ENCODE data around the gene DGKD.

The DGKD gene

DNA sequence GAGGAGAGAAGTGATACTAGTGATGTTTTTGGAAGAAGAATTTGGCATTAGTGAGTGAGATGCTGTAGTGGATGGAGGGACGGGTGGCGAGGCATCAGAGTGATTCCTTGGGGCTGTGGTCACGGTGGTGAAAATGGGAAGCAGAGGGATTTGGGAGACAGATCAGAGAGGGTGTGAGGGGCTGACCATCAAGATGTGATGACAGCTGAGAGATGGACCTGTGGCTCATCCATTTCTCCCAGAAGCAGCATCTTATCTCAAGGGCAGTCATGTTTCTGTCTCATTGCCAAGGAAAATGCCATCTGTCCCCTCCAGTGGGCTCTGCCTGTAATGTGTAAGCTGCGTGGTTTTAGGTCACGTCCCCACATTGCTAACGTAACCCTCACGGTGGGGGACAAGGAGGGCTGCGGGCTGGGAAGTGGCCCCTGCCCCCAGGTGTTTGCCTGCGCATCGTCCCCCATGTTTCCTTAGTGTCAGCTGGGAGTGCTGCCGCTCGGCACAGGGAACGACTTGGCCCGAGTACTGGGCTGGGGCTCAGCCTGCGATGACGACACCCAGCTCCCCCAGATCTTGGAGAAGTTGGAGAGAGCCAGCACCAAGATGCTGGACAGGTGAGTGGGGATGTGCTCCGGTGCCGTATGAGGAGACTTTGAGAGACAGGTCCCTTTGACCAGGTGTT is 91.0 kb downstream of the DGKD start:
- no peak for TF ChIP-seq CSDC2 (CRISPR knock-in tag; IDR thresholded peaks at IDR 0.05)
- TF ChIP-seq ARNTL (CRISPR knock-in tag; IDR thresholded peaks at IDR 0.05; ENCODE audit: borderline replicate concordance, low read depth), result no peak
- TF ChIP-seq GLIS3 (CRISPR knock-in tag; IDR thresholded peaks at IDR 0.05), result no peak
- TF ChIP-seq, protein P1, sequence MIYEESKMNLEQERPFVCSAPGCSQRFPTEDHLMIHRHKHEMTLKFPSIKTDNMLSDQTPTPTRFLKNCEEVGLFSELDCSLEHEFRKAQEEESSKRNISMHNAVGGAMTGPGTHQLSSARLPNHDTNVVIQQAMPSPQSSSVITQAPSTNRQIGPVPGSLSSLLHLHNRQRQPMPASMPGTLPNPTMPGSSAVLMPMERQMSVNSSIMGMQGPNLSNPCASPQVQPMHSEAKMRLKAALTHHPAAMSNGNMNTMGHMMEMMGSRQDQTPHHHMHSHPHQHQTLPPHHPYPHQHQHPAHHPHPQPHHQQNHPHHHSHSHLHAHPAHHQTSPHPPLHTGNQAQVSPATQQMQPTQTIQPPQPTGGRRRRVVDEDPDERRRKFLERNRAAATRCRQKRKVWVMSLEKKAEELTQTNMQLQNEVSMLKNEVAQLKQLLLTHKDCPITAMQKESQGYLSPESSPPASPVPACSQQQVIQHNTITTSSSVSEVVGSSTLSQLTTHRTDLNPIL (CRISPR knock-in tag; IDR thresholded peaks at IDR 0.05; ENCODE audit: low read depth), result no peak
- no peak for TF ChIP-seq TOX (CRISPR knock-in tag; IDR thresholded peaks at IDR 0.05; ENCODE audit: borderline replicate concordance)
- TF ChIP-seq ZC3H10 (CRISPR knock-in tag; IDR thresholded peaks at IDR 0.05), result no peak
- no peak for TF ChIP-seq POU6F1 (CRISPR knock-in tag; IDR thresholded peaks at IDR 0.05; ENCODE audit: borderline replicate concordance, low read depth)
- no peak for TF ChIP-seq TCF4 (CRISPR knock-in tag; IDR thresholded peaks at IDR 0.05; ENCODE audit: borderline replicate concordance)
- no peak for TF ChIP-seq SNAI2 (CRISPR knock-in tag; IDR thresholded peaks at IDR 0.05)

GRCh38 chr2:233446121-233446520 is 91.8 kb downstream of the DGKD start:
- TF ChIP-seq ZNF70 (CRISPR knock-in tag; IDR thresholded peaks at IDR 0.05) (no peak), OSR1 (CRISPR knock-in tag; IDR thresholded peaks at IDR 0.05) (no peak), PATZ1 (CRISPR knock-in tag; IDR thresholded peaks at IDR 0.05; ENCODE audit: borderline replicate concordance) (no peak), SNAI2 (CRISPR knock-in tag; IDR thresholded peaks at IDR 0.05) (no peak), ZNF8 (CRISPR knock-in tag; IDR thresholded peaks at IDR 0.05) (no peak), TCF4 (CRISPR knock-in tag; IDR thresholded peaks at IDR 0.05; ENCODE audit: borderline replicate concordance) (no peak), ZFP30 (CRISPR knock-in tag; IDR thresholded peaks at IDR 0.05) (no peak), ESRRG (CRISPR knock-in tag; IDR thresholded peaks at IDR 0.05) (no peak), TSHZ2 (CRISPR knock-in tag; IDR thresholded peaks at IDR 0.05) (no peak), CSDC2 (CRISPR knock-in tag; IDR thresholded peaks at IDR 0.05) (no peak)
- ATAC-seq, result no peak

More for the DNA sequence above, 91.0 kb downstream of the DGKD start:
- no peak for ATAC-seq

GRCh38 chr2:233446606-233447305 is 92.5 kb downstream of the DGKD start:
- no peak for ATAC-seq
- no peak for TF ChIP-seq TOX (CRISPR knock-in tag; IDR thresholded peaks at IDR 0.05; ENCODE audit: borderline replicate concordance)
- no peak for TF ChIP-seq TCF4 (CRISPR knock-in tag; IDR thresholded peaks at IDR 0.05; ENCODE audit: borderline replicate concordance)
- TF ChIP-seq ZNF565 (CRISPR knock-in tag; conservative IDR thresholded peaks at IDR 0.05; ENCODE audit: low read depth), result no peak
- no peak for TF ChIP-seq CSDC2 (CRISPR knock-in tag; IDR thresholded peaks at IDR 0.05)
- no peak for TF ChIP-seq SNAI2 (CRISPR knock-in tag; IDR thresholded peaks at IDR 0.05)

- no peak for ATAC-seq
- no peak for TF ChIP-seq ZFP30 (CRISPR knock-in tag; IDR thresholded peaks at IDR 0.05)
- no peak for TF ChIP-seq TOX (CRISPR knock-in tag; IDR thresholded peaks at IDR 0.05; ENCODE audit: borderline replicate concordance)
- no peak for TF ChIP-seq POU6F1 (CRISPR knock-in tag; IDR thresholded peaks at IDR 0.05; ENCODE audit: borderline replicate concordance, low read depth)
- no peak for TF ChIP-seq OSR1 (CRISPR knock-in tag; IDR thresholded peaks at IDR 0.05)
- TF ChIP-seq, protein P1 (CRISPR knock-in tag; IDR thresholded peaks at IDR 0.05; ENCODE audit: low read depth), result no peak
- no peak for TF ChIP-seq CSDC2 (CRISPR knock-in tag; IDR thresholded peaks at IDR 0.05)
- no peak for TF ChIP-seq ESRRG (CRISPR knock-in tag; IDR thresholded peaks at IDR 0.05)
- no peak for TF ChIP-seq BACH2 (CRISPR knock-in tag; IDR thresholded peaks at IDR 0.05; ENCODE audit: borderline replicate concordance)
These were observed 93.4 kb downstream of the DGKD start for GRCh38 chr2:233447506-233448219.

All from SK-N-SH treated with all-trans-retinoic acid at 6 μM for 48 hours (cell line).